Measurements from ENCODE around the gene PPP1R1C.

Gene PPP1R1C

DNA sequence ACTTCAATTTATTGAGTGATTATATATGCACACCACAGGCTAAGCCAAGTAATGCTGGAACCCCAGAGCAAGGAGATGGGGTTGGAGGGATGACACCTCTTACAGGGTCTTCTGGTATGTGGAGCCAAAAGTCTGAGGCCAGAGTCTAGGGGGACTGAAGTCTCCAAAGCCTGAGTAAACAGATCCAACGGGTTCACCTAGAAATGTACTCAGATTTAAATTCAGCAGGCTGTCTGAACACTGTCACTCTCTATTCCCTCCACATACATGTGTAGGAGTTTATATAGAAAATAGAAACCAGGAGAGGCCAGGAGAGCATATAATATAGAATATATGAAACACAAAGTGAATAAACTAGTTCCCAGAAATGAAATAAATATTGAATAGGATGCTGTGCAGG lies 76.1 kb downstream of the PPP1R1C start:
- no peak overlapping the region for H3K4me3 ChIP-seq (ENCODE audit: low read depth, low read length)
- TF ChIP-seq, protein P1, sequence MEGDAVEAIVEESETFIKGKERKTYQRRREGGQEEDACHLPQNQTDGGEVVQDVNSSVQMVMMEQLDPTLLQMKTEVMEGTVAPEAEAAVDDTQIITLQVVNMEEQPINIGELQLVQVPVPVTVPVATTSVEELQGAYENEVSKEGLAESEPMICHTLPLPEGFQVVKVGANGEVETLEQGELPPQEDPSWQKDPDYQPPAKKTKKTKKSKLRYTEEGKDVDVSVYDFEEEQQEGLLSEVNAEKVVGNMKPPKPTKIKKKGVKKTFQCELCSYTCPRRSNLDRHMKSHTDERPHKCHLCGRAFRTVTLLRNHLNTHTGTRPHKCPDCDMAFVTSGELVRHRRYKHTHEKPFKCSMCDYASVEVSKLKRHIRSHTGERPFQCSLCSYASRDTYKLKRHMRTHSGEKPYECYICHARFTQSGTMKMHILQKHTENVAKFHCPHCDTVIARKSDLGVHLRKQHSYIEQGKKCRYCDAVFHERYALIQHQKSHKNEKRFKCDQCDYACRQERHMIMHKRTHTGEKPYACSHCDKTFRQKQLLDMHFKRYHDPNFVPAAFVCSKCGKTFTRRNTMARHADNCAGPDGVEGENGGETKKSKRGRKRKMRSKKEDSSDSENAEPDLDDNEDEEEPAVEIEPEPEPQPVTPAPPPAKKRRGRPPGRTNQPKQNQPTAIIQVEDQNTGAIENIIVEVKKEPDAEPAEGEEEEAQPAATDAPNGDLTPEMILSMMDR (IDR thresholded peaks at IDR 0.05; ENCODE audit: low read depth, low read length, missing control alignments) = no peak
- no peak for DNase-seq (ENCODE audit: low read depth)

DNA sequence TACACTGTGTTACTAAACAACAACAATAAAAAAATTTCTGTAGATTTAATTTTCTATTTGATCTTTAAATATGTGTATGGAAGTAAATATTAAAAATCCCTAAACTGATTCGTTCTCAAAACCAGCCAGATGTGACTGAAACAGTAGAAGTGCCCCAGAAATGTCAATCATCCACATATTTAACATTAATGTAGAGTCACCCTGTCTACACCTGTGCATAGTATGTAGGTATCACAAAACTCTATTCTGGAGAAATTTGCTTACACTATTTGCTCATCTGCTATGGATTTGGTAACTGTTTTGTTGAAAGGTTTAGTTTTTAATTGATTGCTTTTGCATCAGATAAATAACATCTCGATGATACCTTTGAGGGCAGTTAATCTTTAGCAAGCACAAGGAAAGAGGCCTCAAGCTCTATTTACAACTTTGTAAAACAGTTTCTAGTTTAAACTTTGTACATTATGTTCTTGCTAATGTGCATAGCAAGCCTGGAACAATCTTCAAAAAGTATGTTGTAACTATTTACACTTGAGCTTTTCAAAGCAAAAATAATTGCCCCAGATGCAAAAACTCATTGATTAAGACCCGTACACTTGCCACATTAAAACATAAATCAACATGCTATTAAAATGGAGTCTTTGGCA lies 76.8 kb downstream of the PPP1R1C start:
- DNase-seq (ENCODE audit: low read depth) = no peak
- H3K4me3 ChIP-seq (ENCODE audit: low read depth, low read length) = no peak overlapping the region
- TF ChIP-seq, protein P1 (IDR thresholded peaks at IDR 0.05; ENCODE audit: low read depth, low read length, missing control alignments) = no peak

DNA sequence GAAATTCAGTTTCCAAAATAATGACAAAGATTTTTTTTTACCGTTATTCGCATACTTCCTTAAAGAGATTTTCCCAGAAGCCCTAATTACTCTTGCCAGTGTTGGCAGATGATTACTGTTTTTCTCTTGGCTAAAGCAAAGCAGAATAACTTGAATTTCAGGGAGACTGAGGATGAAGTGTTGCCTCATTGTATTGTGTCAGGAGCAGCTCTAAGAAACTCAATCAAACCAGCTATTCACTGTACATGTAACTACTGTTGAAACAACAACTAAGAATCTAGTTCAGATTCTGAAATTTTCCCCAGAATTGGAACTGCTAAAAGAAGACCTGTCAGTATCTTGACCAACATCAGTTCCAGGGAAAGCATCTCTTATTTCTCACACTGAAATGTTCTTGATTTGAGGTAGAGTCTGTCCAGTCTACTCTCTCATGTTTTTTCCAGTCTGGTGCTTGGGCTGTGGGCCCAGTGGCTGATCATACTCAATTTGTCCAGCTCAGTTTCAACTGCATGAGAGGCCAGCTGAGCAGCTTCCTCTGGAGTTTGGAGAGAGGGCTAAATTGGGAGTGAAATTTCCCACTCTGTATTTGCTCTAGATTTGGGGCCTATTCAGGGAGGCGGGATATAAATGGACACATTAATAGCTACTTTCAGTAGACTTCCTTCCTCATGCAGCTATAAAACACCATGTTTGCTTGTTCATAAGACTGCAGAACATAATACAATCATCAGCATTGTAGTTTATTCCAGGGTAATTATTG lies 78.5 kb downstream of the PPP1R1C start:
- TF ChIP-seq, protein P1 (IDR thresholded peaks at IDR 0.05; ENCODE audit: low read depth, low read length, missing control alignments) = no peak

DNA sequence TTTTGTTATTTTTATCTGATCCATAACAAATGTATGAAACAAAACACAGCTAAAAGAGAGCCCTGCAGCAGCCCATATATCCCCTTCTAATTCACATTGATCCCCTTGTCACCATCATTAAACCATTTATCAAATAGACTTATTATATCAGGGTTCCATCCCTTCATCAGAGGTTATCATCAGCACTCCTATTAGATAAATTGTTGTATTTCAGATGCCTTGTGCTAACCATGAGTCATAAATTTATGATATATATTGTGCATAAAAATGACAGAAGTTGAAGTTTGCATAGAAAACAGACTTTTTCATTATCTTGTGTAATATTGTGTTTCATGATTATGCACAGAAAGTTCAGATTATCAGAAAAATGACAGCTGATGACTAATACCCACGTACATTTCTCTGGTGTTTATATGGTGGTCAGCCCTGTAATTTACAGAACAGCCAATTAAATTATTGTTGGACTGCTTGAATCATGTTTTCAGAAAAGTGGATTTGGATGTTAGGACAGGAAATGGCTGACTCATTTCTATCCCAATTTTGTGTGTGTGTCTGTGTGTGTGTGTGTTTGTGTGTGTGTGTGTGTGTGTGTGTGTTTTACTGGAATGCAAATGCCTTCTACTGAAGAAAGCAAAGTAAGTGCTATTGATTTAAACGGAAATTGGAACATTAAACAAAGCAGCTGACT lies 80.9 kb downstream of the PPP1R1C start:
- no peak overlapping the region for H3K4me3 ChIP-seq (ENCODE audit: low read depth, low read length)
- DNase-seq (ENCODE audit: low read depth) = no peak
- TF ChIP-seq, protein P1 (IDR thresholded peaks at IDR 0.05; ENCODE audit: low read depth, low read length, missing control alignments) = no peak

More for the DNA sequence above, 78.5 kb downstream of the PPP1R1C start:
- no peak for DNase-seq (ENCODE audit: low read depth)
- no peak overlapping the region for H3K4me3 ChIP-seq (ENCODE audit: low read depth, low read length)

DNA sequence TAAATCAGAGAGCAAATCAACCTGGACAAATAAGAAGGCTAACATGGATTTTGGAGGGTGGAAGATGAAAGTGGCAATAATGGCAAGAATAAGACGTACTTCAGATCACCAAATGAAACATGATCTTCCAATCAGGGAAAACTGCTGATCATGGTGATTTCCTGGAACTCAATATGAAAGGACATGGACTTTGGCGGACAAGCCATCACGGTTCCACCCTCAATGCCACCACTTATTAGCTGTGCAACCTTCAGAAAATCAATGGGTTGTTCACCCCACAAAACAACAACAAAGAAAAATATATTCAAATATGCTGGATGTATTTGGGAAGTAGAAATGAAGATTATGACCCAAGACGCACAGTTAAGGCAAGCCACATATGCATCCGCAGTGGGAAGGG lies 81.7 kb downstream of the PPP1R1C start:
- DNase-seq (ENCODE audit: low read depth) = no peak
- no peak overlapping the region for H3K4me3 ChIP-seq (ENCODE audit: low read depth, low read length)
- TF ChIP-seq, protein P1 (IDR thresholded peaks at IDR 0.05; ENCODE audit: low read depth, low read length, missing control alignments) = no peak

DNA sequence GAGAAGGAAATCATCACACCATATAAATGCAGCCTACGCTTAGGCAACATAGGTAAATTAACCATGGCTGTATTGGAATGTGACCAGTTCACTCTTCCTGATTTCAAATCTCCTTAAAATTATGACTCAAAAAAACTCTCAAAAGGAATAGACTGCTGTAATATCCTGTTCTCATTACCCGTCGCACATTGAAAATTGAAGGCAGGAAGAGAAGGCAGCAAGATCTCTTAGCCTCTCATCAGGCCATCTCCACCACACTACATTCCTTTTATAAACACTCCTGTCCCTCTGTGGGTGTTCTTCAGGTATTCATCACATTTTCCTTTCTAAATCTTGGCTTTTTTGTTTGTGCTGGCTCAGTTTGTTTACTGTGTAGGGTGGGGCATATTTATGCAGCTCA lies 83.2 kb downstream of the PPP1R1C start:
- no peak for DNase-seq (ENCODE audit: low read depth)
- H3K4me3 ChIP-seq (ENCODE audit: low read depth, low read length) = no peak overlapping the region
- TF ChIP-seq, protein P1 (IDR thresholded peaks at IDR 0.05; ENCODE audit: low read depth, low read length, missing control alignments) = no peak

All from GM12864 (cell line).